HEK293 (cell line): ENCODE data around the gene DUOX1.

ENCODE experiments used
- CTCF ChIA-PET: fragments of 350-600 bp; formaldehyde crosslinking; extraction: SDS; loops from one replicate; lab custom pipeline; 2021; ENCODE audit warnings: antibody characterized with exemption; lab: Yijun Ruan, JAX
- POLR2A ChIA-PET: fragments of 300-600 bp; formaldehyde crosslinking; extraction: SDS; loops from one replicate; lab custom pipeline; 2020; ENCODE audit warnings: antibody characterized with exemption, inconsistent platforms; lab: Yijun Ruan, JAX
- H3K27ac ChIP-seq: fragments of 200-500 bp; sonication (Bioruptor generic); 2 replicates; pipeline ENCODE4 v1.5.1; 2014; ENCODE audit warnings: low read depth, low read length, control low read depth, inconsistent platforms; ENCODE audit errors: extremely low read depth
- H3K36me3 ChIP-seq, 2 experiments: fragments of 200-500 bp in 1 of 2; sonication (Bioruptor generic) in 1 of 2; 1 replicate in 1 of 2; 2 replicates in 1 of 2; pipeline ENCODE4 v1.5.1; 2014 to 2017; ENCODE audit warnings: inconsistent platforms in 2 of 2, low read length in 2 of 2; ENCODE audit not compliant: control insufficient read depth in 2 of 2, insufficient read depth in 1 of 2
- H3K4me1 ChIP-seq: fragments of 200-500 bp; sonication (Bioruptor generic); 2 replicates; pipeline ENCODE4 v1.5.1; 2014; ENCODE audit warnings: mild to moderate bottlenecking, low read length, inconsistent platforms; ENCODE audit not compliant: control insufficient read depth, insufficient read depth
- H3K4me3 ChIP-seq: 2 replicates; pipeline ENCODE4 v1.5.1; 2011; ENCODE audit warnings: low read depth, mild to moderate bottlenecking, control low read depth, low read length, moderate library complexity
- H3K9me3 ChIP-seq: fragments of 200-500 bp; sonication (Bioruptor generic); 2 replicates; pipeline ENCODE4 v1.5.1; 2014; ENCODE audit warnings: low read depth, low read length, inconsistent platforms; ENCODE audit not compliant: control insufficient read depth, insufficient read depth
- KLF1 ChIP-seq: fragments of 450-650 bp; formaldehyde crosslinking; IDR thresholded peaks from 2 replicates; pipeline ENCODE4 v1.5.1; 2016; ENCODE audit warnings: missing biosample characterization, missing genetic modification characterization
- PBX3 ChIP-seq: sonication (generic); formaldehyde crosslinking; IDR thresholded peaks from 2 replicates; pipeline ENCODE4 v1.8.1; 2022; ENCODE audit warnings: mild to moderate bottlenecking, moderate library complexity, missing genetic modification reagents
- YY1 ChIP-seq: fragments of 450-650 bp; formaldehyde crosslinking; IDR thresholded peaks from 2 replicates; pipeline ENCODE4 v1.5.1; 2018; ENCODE audit warnings: missing biosample characterization, missing genetic modification characterization
- ZBTB20 ChIP-seq: fragments of 450-650 bp; formaldehyde crosslinking; IDR thresholded peaks from 2 replicates; pipeline ENCODE4 v1.5.1; 2016; ENCODE audit warnings: missing biosample characterization, missing genetic modification characterization
- ZNF140 ChIP-seq: fragments of 450-650 bp; formaldehyde crosslinking; IDR thresholded peaks from 2 replicates; pipeline ENCODE4 v1.5.1; 2016; ENCODE audit warnings: missing biosample characterization, missing genetic modification characterization
- ZNF146 ChIP-seq: fragments of 450-650 bp; formaldehyde crosslinking; IDR thresholded peaks from 2 replicates; pipeline ENCODE4 v1.5.1; 2016; ENCODE audit warnings: missing biosample characterization, missing genetic modification characterization
- ZNF2 ChIP-seq: fragments of 450-650 bp; formaldehyde crosslinking; IDR thresholded peaks from 2 replicates; pipeline ENCODE4 v1.5.1; 2016; ENCODE audit warnings: missing biosample characterization, missing genetic modification characterization
- ZNF214 ChIP-seq: fragments of 450-650 bp; formaldehyde crosslinking; IDR thresholded peaks from 2 replicates; pipeline ENCODE4 v1.5.1; 2017; ENCODE audit warnings: missing biosample characterization, mild to moderate bottlenecking, missing genetic modification characterization, borderline replicate concordance
- ZNF223 ChIP-seq: fragments of 450-650 bp; formaldehyde crosslinking; IDR thresholded peaks from 2 replicates; pipeline ENCODE4 v1.5.1; 2016; ENCODE audit warnings: missing biosample characterization, missing genetic modification characterization
- ZNF23 ChIP-seq: fragments of 450-650 bp; formaldehyde crosslinking; IDR thresholded peaks from 2 replicates; pipeline ENCODE4 v1.5.1; 2016; ENCODE audit warnings: missing biosample characterization, missing genetic modification characterization, borderline replicate concordance
- ZNF37A ChIP-seq: fragments of 450-650 bp; IDR thresholded peaks from 2 replicates; pipeline ENCODE4 v1.5.1; 2018; ENCODE audit warnings: missing biosample characterization, missing genetic modification characterization
- ZNF394 ChIP-seq: fragments of 450-650 bp; formaldehyde crosslinking; IDR thresholded peaks from 2 replicates; pipeline ENCODE4 v1.5.1; 2016; ENCODE audit warnings: missing biosample characterization, missing genetic modification characterization, mild to moderate bottlenecking, moderate library complexity, borderline replicate concordance
- ZNF423 ChIP-seq: fragments of 450-650 bp; formaldehyde crosslinking; IDR thresholded peaks from 2 replicates; pipeline ENCODE4 v1.5.1; 2016; ENCODE audit warnings: missing biosample characterization, missing genetic modification characterization
- ZNF510 ChIP-seq: fragments of 450-650 bp; formaldehyde crosslinking; IDR thresholded peaks from 2 replicates; pipeline ENCODE4 v1.5.1; 2018; ENCODE audit warnings: mild to moderate bottlenecking, missing genetic modification characterization, missing biosample characterization; ENCODE audit not compliant: insufficient replicate concordance
- ZNF514 ChIP-seq: fragments of 450-650 bp; formaldehyde crosslinking; IDR thresholded peaks from 2 replicates; pipeline ENCODE4 v1.5.1; 2016; ENCODE audit warnings: missing biosample characterization, missing genetic modification characterization
- ZNF560 ChIP-seq: fragments of 450-650 bp; formaldehyde crosslinking; IDR thresholded peaks from 2 replicates; pipeline ENCODE4 v1.5.1; 2017; ENCODE audit warnings: missing biosample characterization, missing genetic modification characterization, borderline replicate concordance
- ZNF585B ChIP-seq: fragments of 450-650 bp; formaldehyde crosslinking; IDR thresholded peaks from 2 replicates; pipeline ENCODE4 v1.5.1; 2016; ENCODE audit warnings: missing biosample characterization, missing genetic modification characterization
- ZNF626 ChIP-seq: fragments of 450-650 bp; sonication (Bioruptor Pico); formaldehyde crosslinking; IDR thresholded peaks from 2 replicates; pipeline ENCODE4 v1.5.1; 2018; ENCODE audit warnings: missing biosample characterization, missing genetic modification characterization, inconsistent platforms
- ZNF792 ChIP-seq: fragments of 450-650 bp; formaldehyde crosslinking; IDR thresholded peaks from 2 replicates; pipeline ENCODE4 v1.5.1; 2016; ENCODE audit warnings: missing biosample characterization, missing genetic modification characterization
- ZNF837 ChIP-seq: fragments of 450-650 bp; formaldehyde crosslinking; IDR thresholded peaks from 2 replicates; pipeline ENCODE4 v1.5.1; 2016; ENCODE audit warnings: missing biosample characterization, missing genetic modification characterization
- ZNF843 ChIP-seq: fragments of 450-650 bp; formaldehyde crosslinking; IDR thresholded peaks from 2 replicates; pipeline ENCODE4 v1.5.1; 2016; ENCODE audit warnings: missing biosample characterization, missing genetic modification characterization
- TF ChIP-seq, protein P1 (sequence below): fragments of 450-650 bp; formaldehyde crosslinking; IDR thresholded peaks from 2 replicates; pipeline ENCODE4 v1.5.1; 2016; ENCODE audit warnings: missing biosample characterization, missing genetic modification characterization
- TF ChIP-seq, protein P2 (sequence below): fragments of 450-650 bp; formaldehyde crosslinking; IDR thresholded peaks from 2 replicates; pipeline ENCODE4 v1.5.1; 2017; ENCODE audit warnings: missing biosample characterization, missing genetic modification characterization
- TF ChIP-seq, protein P3 (sequence below): fragments of 450-650 bp; formaldehyde crosslinking; IDR thresholded peaks from 2 replicates; pipeline ENCODE4 v1.5.1; 2016; ENCODE audit warnings: missing biosample characterization, missing genetic modification characterization

The DUOX1 gene

GRCh38 chr15:45184562-45185041, 54.8 kb downstream of the DUOX1 start:
- Histone ChIP-seq H3K4me3 (no peak overlapping the region), H3K36me3 (no peaks in the 10 kb centered on the region), H3K9me3 (no peaks in the 10 kb centered on the region), H3K4me1 (no peaks in the 10 kb centered on the region; the same call in 1 of the 2 replicates), H3K27ac (no peak overlapping the region)
- ChIA-PET CTCF (interaction anchor here (0.7 to 1.1 kb wide), 3 partner anchors 14 to 21 kb away, joined by 3 to 6 read pairs (median 4); no protein-coding TSS in a partner anchor), POLR2A (no interaction called here)
- no peak for TF ChIP-seq ZNF23 (tag by site-specific recombination)
- no peak for TF ChIP-seq KLF1 (tag by site-specific recombination)
- no peak for TF ChIP-seq ZNF514 (tag by site-specific recombination)
- TF ChIP-seq, protein P1, sequence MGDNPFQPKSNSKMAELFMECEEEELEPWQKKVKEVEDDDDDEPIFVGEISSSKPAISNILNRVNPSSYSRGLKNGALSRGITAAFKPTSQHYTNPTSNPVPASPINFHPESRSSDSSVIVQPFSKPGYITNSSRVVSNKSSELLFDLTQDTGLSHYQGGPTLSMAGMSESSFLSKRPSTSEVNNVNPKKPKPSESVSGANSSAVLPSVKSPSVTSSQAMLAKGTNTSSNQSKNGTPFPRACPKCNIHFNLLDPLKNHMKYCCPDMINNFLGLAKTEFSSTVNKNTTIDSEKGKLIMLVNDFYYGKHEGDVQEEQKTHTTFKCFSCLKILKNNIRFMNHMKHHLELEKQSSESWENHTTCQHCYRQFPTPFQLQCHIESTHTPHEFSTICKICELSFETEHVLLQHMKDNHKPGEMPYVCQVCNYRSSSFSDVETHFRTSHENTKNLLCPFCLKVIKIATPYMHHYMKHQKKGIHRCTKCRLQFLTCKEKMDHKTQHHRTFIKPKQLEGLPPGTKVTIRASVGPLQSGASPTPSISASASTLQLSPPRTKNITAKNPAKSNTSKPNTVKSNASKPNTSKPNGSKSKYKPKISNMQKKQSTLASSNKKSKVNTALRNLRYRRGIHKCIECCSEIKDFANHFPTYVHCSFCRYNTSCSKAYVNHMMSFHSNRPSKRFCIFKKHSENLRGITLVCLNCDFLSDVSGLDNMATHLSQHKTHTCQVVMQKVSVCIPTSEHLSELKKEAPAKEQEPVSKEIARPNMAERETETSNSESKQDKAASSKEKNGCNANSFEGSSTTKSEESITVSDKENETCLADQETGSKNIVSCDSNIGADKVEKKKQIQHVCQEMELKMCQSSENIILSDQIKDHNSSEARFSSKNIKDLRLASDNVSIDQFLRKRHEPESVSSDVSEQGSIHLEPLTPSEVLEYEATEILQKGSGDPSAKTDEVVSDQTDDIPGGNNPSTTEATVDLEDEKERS (tag by site-specific recombination): no peak
- TF ChIP-seq PBX3: no peak
- no peak for TF ChIP-seq ZNF792
- TF ChIP-seq, protein P2, sequence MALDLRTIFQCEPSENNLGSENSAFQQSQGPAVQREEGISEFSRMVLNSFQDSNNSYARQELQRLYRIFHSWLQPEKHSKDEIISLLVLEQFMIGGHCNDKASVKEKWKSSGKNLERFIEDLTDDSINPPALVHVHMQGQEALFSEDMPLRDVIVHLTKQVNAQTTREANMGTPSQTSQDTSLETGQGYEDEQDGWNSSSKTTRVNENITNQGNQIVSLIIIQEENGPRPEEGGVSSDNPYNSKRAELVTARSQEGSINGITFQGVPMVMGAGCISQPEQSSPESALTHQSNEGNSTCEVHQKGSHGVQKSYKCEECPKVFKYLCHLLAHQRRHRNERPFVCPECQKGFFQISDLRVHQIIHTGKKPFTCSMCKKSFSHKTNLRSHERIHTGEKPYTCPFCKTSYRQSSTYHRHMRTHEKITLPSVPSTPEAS: no peak

- Histone ChIP-seq H3K36me3 (no peaks in the 10 kb centered on the region), H3K4me1 (no peaks in the 10 kb centered on the region; the same call in 1 of the 2 replicates), H3K4me3 (no peak overlapping the region), H3K27ac (no peak overlapping the region), H3K9me3 (no peaks in the 10 kb centered on the region)
- CTCF ChIA-PET: interaction anchor here (0.9 to 1.3 kb wide), 2 partner anchors 13 to 22 kb away, joined by 4 to 6 read pairs; no protein-coding TSS in a partner anchor
- TF ChIP-seq ZNF394 (tag by site-specific recombination) (no peak), ZNF843 (tag by site-specific recombination) (no peak), ZNF146 (tag by site-specific recombination) (no peak), ZNF510 (tag by site-specific recombination) (no peak), ZNF585B (tag by site-specific recombination) (no peak), ZNF223 (tag by site-specific recombination) (no peak), ZNF23 (tag by site-specific recombination) (no peak), ZNF423 (tag by site-specific recombination) (no peak), ZNF560 (no peak), ZNF626 (tag by site-specific recombination) (no peak), YY1 (tag by site-specific recombination) (no peak), ZNF837 (tag by site-specific recombination) (no peak), ZNF37A (tag by site-specific recombination) (no peak), ZNF214 (no peak), ZBTB20 (no peak), ZNF140 (tag by site-specific recombination) (no peak), ZNF2 (no peak)
- TF ChIP-seq, protein P3, sequence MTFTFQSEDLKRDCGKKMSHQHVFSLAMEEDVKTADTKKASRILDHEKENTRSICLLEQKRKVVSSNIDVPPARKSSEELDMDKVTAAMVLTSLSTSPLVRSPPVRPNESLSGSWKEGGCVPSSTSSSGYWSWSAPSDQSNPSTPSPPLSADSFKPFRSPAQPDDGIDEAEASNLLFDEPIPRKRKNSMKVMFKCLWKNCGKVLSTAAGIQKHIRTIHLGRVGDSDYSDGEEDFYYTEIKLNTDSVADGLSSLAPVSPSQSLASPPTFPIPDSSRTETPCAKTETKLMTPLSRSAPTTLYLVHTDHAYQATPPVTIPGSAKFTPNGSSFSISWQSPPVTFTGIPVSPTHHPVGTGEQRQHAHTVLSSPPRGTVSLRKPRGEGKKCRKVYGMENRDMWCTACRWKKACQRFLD (tag by site-specific recombination): no peak
- TF ChIP-seq, protein P1 (tag by site-specific recombination): no peak
- POLR2A ChIA-PET: interaction anchor here (1.5 kb wide), 1 partner anchor 16 kb away, joined by 5 read pairs; no protein-coding TSS in a partner anchor
Observed at GRCh38 chr15:45185069-45185779, 55.4 kb downstream of the DUOX1 start.
